A549 (cell line): Measurements from ENCODE around the gene SMPD1. TPM values are rescaled to one million over a fixed set of nuclear protein-coding genes. Genes with fewer than 3 reads are reported as not detected.

Experiments used
- ATAC-seq, 2 experiments: fragments of 200-7000 bp in 1 of 2; fragments of >200 bp in 1 of 2; cut with Nextera tagmentation in 1 of 2; cut with Tn5 transposase in 1 of 2; 3 replicates each; pipeline versions ENCODE4 v1.8.0 to v1.9.1; 2018 to 2020; ENCODE audit warnings: mild to moderate bottlenecking in 1 of 2, moderate library complexity in 1 of 2
- CTCF ChIA-PET: fragments of 300-600 bp; sonication (Branson Sonifier 250); formaldehyde crosslinking; extraction: SDS; loops from one replicate; lab custom pipeline; 2021; ENCODE audit warnings: antibody characterized with exemption, inconsistent platforms; lab: Yijun Ruan, JAX
- POLR2A ChIA-PET: fragments of 350-600 bp; formaldehyde crosslinking; extraction: SDS; loops from one replicate; lab custom pipeline; 2021; ENCODE audit warnings: antibody characterized with exemption, inconsistent platforms; lab: Yijun Ruan, JAX
- DNase-seq, 2 experiments: peaks; one replicate each; pipeline versions ENCODE4 v3.0.0 to v3.0.0-alpha.2; 2011 to 2016; ENCODE audit warnings: low read depth in 1 of 2, low spot score in 1 of 2
- FAIRE-seq: peaks from 2 replicates; lab custom pipeline; 2011; peaks lifted over from hg19 to GRCh38; lab: Jason Lieb, UNC
- H3K27ac ChIP-seq, 2 experiments: fragments of >200 bp; sonication (Bioruptor Twin); formaldehyde crosslinking; 3 replicates each; pipeline ENCODE4 v1.5.1; 2016 to 2017
- H3K4me1 ChIP-seq: fragments of >200 bp; sonication (Bioruptor Twin); formaldehyde crosslinking; 3 replicates; pipeline ENCODE4 v1.6.1; 2016
- H3K4me2 ChIP-seq: fragments of >200 bp; sonication (Bioruptor Twin); formaldehyde crosslinking; 3 replicates; pipeline ENCODE4 v1.6.1; 2016
- H3K4me3 ChIP-seq: fragments of >200 bp; sonication (Bioruptor Twin); formaldehyde crosslinking; 3 replicates; pipeline ENCODE4 v1.5.1; 2016
- H3K9me3 ChIP-seq: fragments of >200 bp; sonication (Bioruptor Twin); formaldehyde crosslinking; 3 replicates; pipeline ENCODE4 v1.6.1; 2016
- CTCF ChIP-seq: fragments of >200 bp; sonication (Bioruptor Twin); formaldehyde crosslinking; IDR thresholded peaks from 3 replicates; pipeline ENCODE4 v1.5.1; 2016
- FOSB ChIP-seq: fragments of 250-450 bp; sonication (Bioruptor Pico); IDR thresholded peaks from 2 replicates; pipeline ENCODE4 v1.5.0; 2020; ENCODE audit warnings: mild to moderate bottlenecking, moderate library complexity
- RAD21 ChIP-seq, 2 experiments: fragments of >200 bp in 1 of 2; sonication (Bioruptor Twin) in 1 of 2; formaldehyde crosslinking in 1 of 2; IDR thresholded peaks in 1 of 2; conservative IDR thresholded peaks in 1 of 2; 2 replicates in 1 of 2; 3 replicates in 1 of 2; pipeline ENCODE4 v1.6.1; 2012 to 2018; ENCODE audit warnings: inconsistent platforms in 1 of 2
- RCOR1 ChIP-seq: fragments of 150-350 bp; IDR thresholded peaks from 2 replicates; pipeline ENCODE4 v1.6.1; 2014; ENCODE audit warnings: antibody characterized with exemption, low read length, low read depth
- SMC3 ChIP-seq: fragments of >200 bp; sonication (Bioruptor Twin); formaldehyde crosslinking; IDR thresholded peaks from 3 replicates; pipeline ENCODE4 v1.6.1; 2018; ENCODE audit warnings: inconsistent platforms
- ZFP36 ChIP-seq: fragments of 450-650 bp; IDR thresholded peaks from 2 replicates; pipeline ENCODE4 v1.6.1; 2014; ENCODE audit warnings: borderline replicate concordance; ENCODE audit not compliant: partially characterized antibody
- WGBS: methylation state at CpG from one replicate; pipeline ENCODE4 v1.1.6; 2017; ENCODE audit errors: missing lambda C conversion rate; 5-methylcytosine and 5-hydroxymethylcytosine counted together
- polyA plus RNA-seq, 4 experiments: library from polyadenylated mRNA; depleted of rRNA in 3 of 4; stranded (reverse); fragments of >200 nt; fragmentation: RNase III in 1 of 4; extraction: RNeasy Plus Mini Kit Qiagen cat#74134 plus additional on column Dnase treatment in 1 of 4; gene quantifications; 2 replicates in 3 of 4; 3 replicates in 1 of 4; pipeline ENCODE4 v1.2.3, GENCODE V29; 2011 to 2017

SMPD1 gene
- polyA plus RNA-seq, 2 of the 4 experiments (the other 2 are of a cell fraction), result 5.1 to 6.8 TPM

- ChIA-PET CTCF (interaction anchor here (0.7 to 9.6 kb wide), 25 partner anchors 9 to 315 kb away, joined by 3 to 142 read pairs (median 4); partner anchors contain the start of genes APBB1, ARFIP2 and TIMM10B), POLR2A (interaction anchor here (1.0 to 1.6 kb wide), 2 partner anchors 24 to 64 kb away, joined by 3 to 9 read pairs; partner anchors contain the start of gene APBB1)
- 20% methylated on average over 5 of the region's 5 CpGs for WGBS
- peak; percentile 36 to 57 for DNase-seq
- H3K9me3 ChIP-seq, result no peaks in the 10 kb centered on the region
- peaks cover 13% of the 10 kb centered on the region for H3K4me1 ChIP-seq
- no peak overlapping the region for H3K27ac ChIP-seq
- peak; percentile 71 for TF ChIP-seq SMC3
- TF ChIP-seq RAD21 (conservative IDR thresholded peaks at IDR 0.05 in 1 of 2, IDR thresholded peaks at IDR 0.05 in 1 of 2), result peak; percentile 73 to 75
- no peak for TF ChIP-seq ZFP36
- no peak for TF ChIP-seq FOSB
- no peak for TF ChIP-seq RCOR1
- TF ChIP-seq CTCF, result peak; percentile 64
- ATAC-seq, result peak; percentile 56 to 83; a peak in 5 of 6 replicates
- no peak for FAIRE-seq
- no peak overlapping the region for H3K4me3 ChIP-seq
- no peak overlapping the region for H3K4me2 ChIP-seq
Measured at GRCh38 chr11:6443269-6444003, 53.2 kb downstream of the SMPD1 start.

Other genes with a start within 250 kb of the SMPD1 start
- gene OR52B2, start 220.1 kb upstream of the SMPD1 start, polyA plus RNA-seq (2011; rRNA removed), result not detected in 2 replicates
- not detected in 3 replicates for gene OR52B2, start 220.1 kb upstream of the SMPD1 start, polyA plus RNA-seq (2017; fragmentation: RNase III; extraction: RNeasy Plus Mini Kit Qiagen cat#74134 plus additional on column Dnase treatment)
- gene OR52W1, start 191.2 kb upstream of the SMPD1 start, polyA plus RNA-seq (2011; rRNA removed), result not detected in 2 replicates
- not detected in 3 replicates for gene OR52W1, start 191.2 kb upstream of the SMPD1 start, polyA plus RNA-seq (2017; fragmentation: RNase III; extraction: RNeasy Plus Mini Kit Qiagen cat#74134 plus additional on column Dnase treatment)
- not detected in 2 replicates for gene C11orf42, start 184.9 kb upstream of the SMPD1 start, polyA plus RNA-seq (2011; rRNA removed)
- not detected in 3 replicates for gene C11orf42, start 184.9 kb upstream of the SMPD1 start, polyA plus RNA-seq (2017; fragmentation: RNase III; extraction: RNeasy Plus Mini Kit Qiagen cat#74134 plus additional on column Dnase treatment)
- 19.4 and 23.9 TPM in 2 replicates for gene FHIP1B, start 155.8 kb upstream of the SMPD1 start, polyA plus RNA-seq (2011; rRNA removed)
- 12.6 to 14.3 TPM (median 13.9 TPM) in 3 replicates for gene FHIP1B, start 155.8 kb upstream of the SMPD1 start, polyA plus RNA-seq (2017; fragmentation: RNase III; extraction: RNeasy Plus Mini Kit Qiagen cat#74134 plus additional on column Dnase treatment)
- gene CNGA4, start 151.4 kb upstream of the SMPD1 start, polyA plus RNA-seq (2011; rRNA removed), result 0.12 and 0.19 TPM in 2 replicates
- 0.10 to 0.12 TPM (median 0.11 TPM) in 3 replicates for gene CNGA4, start 151.4 kb upstream of the SMPD1 start, polyA plus RNA-seq (2017; fragmentation: RNase III; extraction: RNeasy Plus Mini Kit Qiagen cat#74134 plus additional on column Dnase treatment)
- not detected in 2 replicates for gene CCKBR, start 130.6 kb upstream of the SMPD1 start, polyA plus RNA-seq (2011; rRNA removed)
- not detected in 3 replicates for gene CCKBR, start 130.6 kb upstream of the SMPD1 start, polyA plus RNA-seq (2017; fragmentation: RNase III; extraction: RNeasy Plus Mini Kit Qiagen cat#74134 plus additional on column Dnase treatment)
- gene CAVIN3, start 70.0 kb upstream of the SMPD1 start, polyA plus RNA-seq (2011; rRNA removed), result 5.2 and 6.0 TPM in 2 replicates
- 15.9 to 26.7 TPM (median 22.9 TPM) in 3 replicates for gene CAVIN3, start 70.0 kb upstream of the SMPD1 start, polyA plus RNA-seq (2017; fragmentation: RNase III; extraction: RNeasy Plus Mini Kit Qiagen cat#74134 plus additional on column Dnase treatment)
- 13.6 and 17.2 TPM in 2 replicates for gene APBB1, start 28.6 kb downstream of the SMPD1 start, polyA plus RNA-seq (2011; rRNA removed)
- gene APBB1, start 28.6 kb downstream of the SMPD1 start, polyA plus RNA-seq (2017; fragmentation: RNase III; extraction: RNeasy Plus Mini Kit Qiagen cat#74134 plus additional on column Dnase treatment), result 14.4 to 18.5 TPM (median 16.4 TPM) in 3 replicates
- 0.66 and 1.5 TPM in 2 replicates for gene HPX, start 50.5 kb downstream of the SMPD1 start, polyA plus RNA-seq (2011; rRNA removed)
- 0.35 to 0.70 TPM (median 0.57 TPM) in 3 replicates for gene HPX, start 50.5 kb downstream of the SMPD1 start, polyA plus RNA-seq (2017; fragmentation: RNase III; extraction: RNeasy Plus Mini Kit Qiagen cat#74134 plus additional on column Dnase treatment)
- gene TRIM3, start 83.5 kb downstream of the SMPD1 start, polyA plus RNA-seq (2011; rRNA removed), result 10.0 and 11.3 TPM in 2 replicates
- gene TRIM3, start 83.5 kb downstream of the SMPD1 start, polyA plus RNA-seq (2017; fragmentation: RNase III; extraction: RNeasy Plus Mini Kit Qiagen cat#74134 plus additional on column Dnase treatment), result 17.5 to 19.8 TPM (median 19.6 TPM) in 3 replicates
- 87.9 and 88.5 TPM in 2 replicates for gene ARFIP2, start 90.9 kb downstream of the SMPD1 start, polyA plus RNA-seq (2011; rRNA removed)
- gene ARFIP2, start 90.9 kb downstream of the SMPD1 start, polyA plus RNA-seq (2017; fragmentation: RNase III; extraction: RNeasy Plus Mini Kit Qiagen cat#74134 plus additional on column Dnase treatment), result 68.7 to 80.0 TPM (median 79.2 TPM) in 3 replicates
- gene TIMM10B, start 91.0 kb downstream of the SMPD1 start, polyA plus RNA-seq (2011; rRNA removed), result 31.6 and 35.6 TPM in 2 replicates
- gene TIMM10B, start 91.0 kb downstream of the SMPD1 start, polyA plus RNA-seq (2017; fragmentation: RNase III; extraction: RNeasy Plus Mini Kit Qiagen cat#74134 plus additional on column Dnase treatment), result 20.6 to 24.4 TPM (median 22.0 TPM) in 3 replicates
- 8.6 and 12.7 TPM in 2 replicates for gene DNHD1, start 106.8 kb downstream of the SMPD1 start, polyA plus RNA-seq (2011; rRNA removed)
- 5.4 to 7.6 TPM (median 6.8 TPM) in 3 replicates for gene DNHD1, start 106.8 kb downstream of the SMPD1 start, polyA plus RNA-seq (2017; fragmentation: RNase III; extraction: RNeasy Plus Mini Kit Qiagen cat#74134 plus additional on column Dnase treatment)
- gene RRP8, start 213.1 kb downstream of the SMPD1 start, polyA plus RNA-seq (2011; rRNA removed), result 20.5 and 25.9 TPM in 2 replicates
- 14.5 to 17.9 TPM (median 14.5 TPM) in 3 replicates for gene RRP8, start 213.1 kb downstream of the SMPD1 start, polyA plus RNA-seq (2017; fragmentation: RNase III; extraction: RNeasy Plus Mini Kit Qiagen cat#74134 plus additional on column Dnase treatment)
- gene ILK, start 213.3 kb downstream of the SMPD1 start, polyA plus RNA-seq (2011; rRNA removed), result 109 and 120 TPM in 2 replicates
- 108 to 116 TPM (median 114 TPM) in 3 replicates for gene ILK, start 213.3 kb downstream of the SMPD1 start, polyA plus RNA-seq (2017; fragmentation: RNase III; extraction: RNeasy Plus Mini Kit Qiagen cat#74134 plus additional on column Dnase treatment)
- gene TAF10, start 221.7 kb downstream of the SMPD1 start, polyA plus RNA-seq (2011; rRNA removed), result 174 and 242 TPM in 2 replicates
- 124 to 138 TPM (median 135 TPM) in 3 replicates for gene TAF10, start 221.7 kb downstream of the SMPD1 start, polyA plus RNA-seq (2017; fragmentation: RNase III; extraction: RNeasy Plus Mini Kit Qiagen cat#74134 plus additional on column Dnase treatment)
- 53.2 and 63.0 TPM in 2 replicates for gene TPP1, start 228.9 kb downstream of the SMPD1 start, polyA plus RNA-seq (2011; rRNA removed)
- gene TPP1, start 228.9 kb downstream of the SMPD1 start, polyA plus RNA-seq (2017; fragmentation: RNase III; extraction: RNeasy Plus Mini Kit Qiagen cat#74134 plus additional on column Dnase treatment), result 32.3 to 41.6 TPM (median 40.7 TPM) in 3 replicates